GM18858 (cell line): ENCODE data around the gene KLHL30.

ENCODE experiments used
- ATAC-seq: cut with Tn5 transposase; IDR thresholded peaks from one replicate; pipeline ENCODE4 v1.9.1; 2021; ENCODE audit not compliant: unreplicated experiment

KLHL30 gene, protein sequence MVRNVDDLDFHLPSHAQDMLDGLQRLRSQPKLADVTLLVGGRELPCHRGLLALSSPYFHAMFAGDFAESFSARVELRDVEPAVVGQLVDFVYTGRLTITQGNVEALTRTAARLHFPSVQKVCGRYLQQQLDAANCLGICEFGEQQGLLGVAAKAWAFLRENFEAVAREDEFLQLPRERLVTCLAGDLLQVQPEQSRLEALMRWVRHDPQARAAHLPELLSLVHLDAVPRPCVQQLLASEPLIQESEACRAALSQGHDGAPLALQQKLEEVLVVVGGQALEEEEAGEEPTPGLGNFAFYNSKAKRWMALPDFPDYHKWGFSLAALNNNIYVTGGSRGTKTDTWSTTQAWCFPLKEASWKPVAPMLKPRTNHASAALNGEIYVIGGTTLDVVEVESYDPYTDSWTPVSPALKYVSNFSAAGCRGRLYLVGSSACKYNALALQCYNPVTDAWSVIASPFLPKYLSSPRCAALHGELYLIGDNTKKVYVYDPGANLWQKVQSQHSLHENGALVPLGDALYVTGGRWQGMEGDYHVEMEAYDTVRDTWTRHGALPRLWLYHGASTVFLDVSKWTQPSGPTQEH

DNA sequence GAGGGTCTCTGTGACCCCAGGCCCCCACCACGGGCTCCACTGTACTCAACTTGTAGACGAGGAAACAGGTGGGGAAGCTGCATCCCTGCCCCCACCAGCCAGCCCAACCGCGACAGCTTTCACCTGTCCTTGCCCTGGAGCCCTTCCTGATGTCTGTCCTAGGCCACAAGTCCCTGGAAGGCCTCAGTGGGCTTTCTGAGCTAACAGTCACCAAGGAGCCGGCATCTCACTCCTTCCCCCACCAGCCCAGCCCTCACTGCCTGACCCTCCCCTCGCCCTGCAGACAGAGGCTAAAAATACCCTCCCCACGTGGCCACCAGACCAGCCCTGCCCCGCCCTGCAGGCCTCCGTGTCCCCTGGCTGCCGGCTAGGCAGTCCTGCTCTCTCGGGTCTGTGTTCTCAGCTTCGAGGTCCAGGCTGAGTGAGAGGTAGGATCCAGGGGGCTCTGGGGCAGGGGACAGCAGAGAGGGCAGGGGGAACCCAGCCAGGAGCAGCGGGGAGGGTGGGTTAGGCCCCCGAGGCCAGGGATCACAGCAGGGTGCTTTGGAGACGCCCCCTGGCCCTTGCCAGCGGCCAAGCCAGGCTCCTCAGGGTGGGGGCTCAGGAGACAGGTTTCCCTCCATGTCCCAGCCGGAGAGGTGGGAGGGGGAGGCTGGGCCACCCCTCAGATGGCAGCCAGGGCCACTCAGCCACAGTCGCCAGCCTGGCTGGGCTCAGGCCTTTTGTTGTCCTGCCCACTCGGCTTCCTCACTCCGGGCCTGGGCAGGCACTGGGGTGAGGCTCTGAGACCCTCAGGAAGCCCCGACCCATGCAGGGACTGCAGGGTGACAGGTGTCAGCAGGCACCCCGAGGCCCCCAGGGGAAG lies at the start of gene KLHL30:
Gene KLHL30, plus strand, starts transcription at position 338 of the 865 bp plus-strand sequence. CDS start 2,087 bp downstream, outside the sequence.
- ATAC-seq: no peak

- no peak for ATAC-seq
Observed at GRCh38 chr2:238090887-238091286, 47.6 kb upstream of the KLHL30 start.

DNA sequence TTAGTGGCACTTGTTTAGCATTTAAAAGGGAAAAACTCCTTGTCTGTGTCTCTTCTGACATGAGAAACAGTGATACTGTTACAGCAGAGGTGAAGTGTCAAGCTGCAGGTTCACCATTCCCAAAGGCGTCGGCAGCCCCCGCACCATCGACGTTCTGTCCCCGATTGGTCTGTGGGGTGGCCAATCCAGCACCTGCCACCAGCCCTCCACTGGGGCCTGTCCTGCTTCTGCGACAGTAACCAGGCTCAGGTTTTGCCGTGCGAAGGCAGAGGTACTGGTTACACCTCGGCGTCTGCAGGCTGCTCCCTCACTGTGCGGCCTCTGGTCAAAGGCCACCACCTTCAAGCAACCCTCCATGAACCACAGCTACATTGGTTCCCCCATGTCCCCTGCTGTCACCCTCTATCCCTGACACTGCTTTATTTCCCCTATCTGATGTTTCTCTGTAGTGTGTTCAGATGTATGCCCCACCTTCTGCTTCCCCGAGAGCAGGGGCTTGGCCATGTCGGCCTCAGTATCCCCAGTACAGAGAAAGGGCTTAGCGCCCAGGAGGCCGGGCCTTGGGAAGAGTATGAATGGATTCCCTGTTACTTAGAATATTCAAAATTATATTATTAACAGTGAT lies 46.9 kb upstream of the KLHL30 start:
- no peak for ATAC-seq

- no peak for ATAC-seq
Observed at GRCh38 chr2:238092486-238093035, 45.9 kb upstream of the KLHL30 start.

DNA sequence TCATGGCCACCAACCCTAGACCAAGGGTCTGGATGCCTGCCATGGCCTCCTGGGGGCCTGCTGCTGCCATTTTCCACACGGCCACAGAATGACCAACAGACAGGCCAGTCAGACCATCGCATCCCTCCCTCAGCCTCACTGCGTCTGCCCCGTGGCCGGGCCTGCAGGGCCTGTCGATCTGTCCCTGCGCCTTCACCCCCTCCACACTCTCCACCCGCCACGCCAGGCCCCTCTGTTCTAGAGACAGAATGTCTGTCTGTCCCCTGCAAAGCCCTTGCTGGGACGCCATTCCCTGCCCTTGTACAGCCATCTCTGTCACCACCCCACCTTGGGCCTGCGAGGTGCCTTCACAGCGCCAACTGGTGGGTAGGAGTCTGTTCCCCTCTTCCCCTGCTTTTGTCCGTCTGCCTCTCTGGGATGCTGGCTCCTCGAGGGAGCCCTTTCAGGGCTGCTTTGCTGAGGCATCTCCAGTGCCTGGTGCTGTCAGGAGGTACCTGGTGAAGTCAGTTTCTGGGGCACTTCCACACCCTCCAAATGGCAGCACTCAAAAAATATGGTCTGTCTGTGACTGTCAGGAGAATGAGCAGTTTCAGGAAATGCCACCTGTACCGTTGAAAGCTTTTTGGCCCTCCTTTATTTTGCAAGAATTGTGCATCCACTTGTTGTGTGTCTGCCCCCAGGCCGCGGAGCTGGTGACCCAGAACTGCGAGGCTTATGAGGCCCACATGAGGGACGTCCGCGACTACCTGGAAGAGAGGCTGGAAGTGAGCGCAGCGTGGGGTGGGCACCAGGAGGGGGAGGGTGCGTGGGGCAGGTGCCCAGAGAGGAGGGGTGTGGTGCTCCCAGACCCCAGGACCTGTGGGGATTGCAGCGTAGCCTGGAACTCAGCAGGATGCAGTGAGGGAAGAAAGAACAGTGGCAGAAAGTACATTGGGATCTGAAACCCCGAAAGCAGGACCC lies 45.0 kb upstream of the KLHL30 start:
- no peak for ATAC-seq

DNA sequence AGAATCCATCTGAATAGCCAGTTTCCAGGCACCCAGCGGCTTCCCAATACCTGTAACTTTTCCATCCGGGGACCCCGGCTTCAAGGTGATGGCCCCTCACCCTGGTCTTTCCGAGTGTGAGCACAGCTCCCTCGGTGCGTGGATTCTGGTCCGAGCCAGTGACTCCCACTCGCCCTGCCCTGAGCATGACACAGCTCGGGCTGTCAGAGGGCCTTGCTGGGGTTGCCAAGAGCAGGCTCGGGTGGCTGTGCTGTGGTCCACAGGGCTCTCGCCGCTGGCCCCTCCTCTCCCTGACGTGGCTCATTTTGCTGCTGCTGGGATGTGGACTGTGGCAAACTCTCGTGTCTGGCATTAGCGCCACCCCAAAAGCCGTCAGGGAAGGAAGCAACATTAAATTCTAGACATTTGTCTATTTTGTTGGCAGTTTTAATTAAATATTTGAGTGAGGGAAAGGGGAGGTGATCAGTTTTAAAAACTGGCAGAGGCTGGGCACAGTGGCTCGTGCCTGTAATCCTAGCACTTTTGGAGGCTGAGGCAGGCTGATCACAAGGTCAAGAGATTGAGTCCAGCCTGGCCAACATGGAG lies 43.9 kb upstream of the KLHL30 start:
- ATAC-seq: no peak

DNA sequence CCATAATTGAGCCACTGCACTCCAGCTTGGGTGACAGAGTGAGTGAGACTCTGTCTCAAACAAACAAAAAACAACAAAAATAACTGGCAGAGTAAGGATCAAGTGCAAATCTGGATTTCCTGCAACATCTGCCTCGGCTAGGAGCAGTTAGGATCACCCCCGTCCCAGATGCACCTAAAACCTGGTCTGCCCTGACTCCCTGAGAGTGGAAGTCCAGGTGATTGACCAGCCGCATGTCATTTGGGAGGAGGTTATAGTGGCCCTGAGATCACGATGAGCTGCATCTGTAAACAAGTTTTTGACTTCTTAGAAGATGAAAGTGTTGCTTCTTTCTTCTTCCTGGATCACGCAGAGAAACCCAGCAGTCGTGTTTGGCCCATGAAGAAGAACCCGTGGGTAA lies 43.3 kb upstream of the KLHL30 start:
- no peak for ATAC-seq

DNA sequence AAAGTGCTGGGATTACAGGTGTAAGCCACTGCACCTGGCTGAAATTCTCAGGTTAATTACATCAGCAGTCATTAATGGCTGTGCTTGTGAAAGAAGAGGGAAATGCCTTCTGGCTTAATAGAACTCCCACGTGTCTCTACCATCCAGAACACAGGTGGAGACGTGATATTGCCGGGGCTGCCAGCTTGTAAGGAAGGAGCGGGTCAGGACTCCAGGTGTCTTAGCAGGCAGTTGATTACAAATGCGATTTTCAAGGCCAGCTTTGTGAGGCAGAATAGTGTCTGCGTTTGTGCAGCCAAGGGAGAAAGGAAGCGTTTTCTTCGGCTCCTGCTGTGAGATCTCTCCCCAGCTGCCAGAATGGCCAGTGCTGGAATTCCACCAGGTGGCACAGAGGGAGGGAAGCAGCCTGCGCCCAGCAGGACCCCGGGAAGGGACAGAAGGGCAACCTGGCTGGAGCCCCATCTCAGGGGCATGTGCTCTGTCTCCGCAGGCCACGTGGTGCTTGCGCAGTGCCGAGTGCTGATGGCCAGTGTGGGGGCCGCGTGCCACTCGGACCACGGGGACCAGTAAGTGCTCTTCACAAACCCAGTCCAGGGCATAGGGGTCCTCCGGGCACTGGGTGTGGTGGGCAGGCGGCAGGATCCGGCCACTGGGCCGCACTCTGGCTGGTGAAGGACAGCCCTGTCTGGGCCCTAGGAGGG lies 42.0 kb upstream of the KLHL30 start:
- ATAC-seq: no peak

DNA sequence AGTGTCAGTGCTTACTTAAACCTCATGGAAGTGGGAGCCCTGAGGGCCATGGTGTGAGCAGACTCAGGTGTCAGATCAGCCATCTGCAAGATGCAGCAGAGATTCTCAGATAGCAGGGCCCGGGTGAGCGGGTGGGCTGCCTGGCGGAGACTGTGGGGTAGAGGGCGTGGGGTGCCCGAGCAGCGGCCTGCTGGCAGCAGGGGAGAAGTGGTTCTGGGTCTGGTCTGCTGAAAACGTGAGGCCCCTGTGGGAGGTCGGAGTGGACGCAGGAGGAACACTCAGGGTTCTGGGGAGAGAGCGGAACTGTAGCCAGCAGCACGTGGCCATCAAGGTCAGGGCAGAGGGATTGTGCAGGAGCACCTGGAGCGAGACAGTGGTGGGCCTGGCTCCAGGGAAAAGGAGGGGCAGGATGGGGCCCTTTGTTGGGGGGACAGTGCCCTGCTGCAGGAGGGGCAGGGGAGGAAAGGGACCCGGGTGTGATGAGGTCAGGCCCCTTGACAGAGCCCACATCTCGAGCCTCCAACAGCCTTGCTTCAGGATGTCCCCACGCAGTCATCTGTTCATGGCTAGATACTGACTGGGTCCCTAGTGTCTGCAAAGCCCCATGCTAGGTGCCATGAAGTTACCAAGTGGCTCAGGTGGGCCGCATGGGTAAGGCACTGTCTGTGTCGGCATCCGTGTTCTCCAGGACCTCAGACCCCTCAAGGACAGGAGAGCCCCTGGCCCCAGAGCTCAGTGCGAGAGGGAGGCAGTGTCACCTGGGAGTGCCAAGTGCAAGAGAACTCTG lies 41.1 kb upstream of the KLHL30 start:
- no peak for ATAC-seq

DNA sequence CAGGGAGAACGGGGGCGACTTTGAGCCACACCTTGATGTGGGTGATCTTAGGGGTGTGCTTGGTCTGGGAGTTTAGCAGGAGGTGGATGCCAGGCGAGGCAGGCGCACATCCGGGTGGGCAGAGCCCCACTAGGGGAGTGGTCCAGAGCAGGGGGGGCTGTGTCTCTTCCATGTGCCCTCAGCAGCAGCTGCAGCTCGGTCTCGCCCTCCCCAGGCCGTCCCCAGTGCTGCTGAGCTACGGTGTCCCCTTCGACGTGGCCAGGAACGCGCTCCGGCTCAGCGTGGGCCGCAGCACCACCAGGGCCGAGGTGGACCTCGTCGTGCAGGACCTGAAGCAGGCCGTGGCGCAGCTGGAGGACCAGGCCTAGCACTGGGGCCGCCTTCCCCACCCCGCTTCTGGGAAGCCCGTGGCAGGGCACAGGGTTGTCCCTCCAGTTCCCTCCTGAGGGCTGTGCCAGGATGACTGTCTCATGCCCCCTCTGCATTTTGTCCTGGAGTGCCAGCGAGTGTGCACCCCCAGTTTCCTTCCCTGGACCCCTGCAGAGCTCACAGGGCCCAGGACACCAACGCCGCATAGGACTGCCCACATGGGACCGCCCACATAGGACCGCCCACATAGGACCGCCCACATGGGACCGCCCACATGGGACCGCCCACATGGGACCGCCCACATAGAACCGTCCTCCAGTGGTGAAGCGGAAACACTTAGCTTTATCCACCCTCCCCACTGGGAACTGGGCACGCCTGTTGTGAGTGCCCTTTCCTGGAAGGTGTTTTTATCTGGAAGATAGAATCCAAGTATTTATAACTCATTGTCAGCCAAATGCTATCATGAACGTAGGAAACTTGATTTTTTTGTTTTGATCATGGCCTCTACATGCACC lies 40.2 kb upstream of the KLHL30 start:
- no peak for ATAC-seq

DNA sequence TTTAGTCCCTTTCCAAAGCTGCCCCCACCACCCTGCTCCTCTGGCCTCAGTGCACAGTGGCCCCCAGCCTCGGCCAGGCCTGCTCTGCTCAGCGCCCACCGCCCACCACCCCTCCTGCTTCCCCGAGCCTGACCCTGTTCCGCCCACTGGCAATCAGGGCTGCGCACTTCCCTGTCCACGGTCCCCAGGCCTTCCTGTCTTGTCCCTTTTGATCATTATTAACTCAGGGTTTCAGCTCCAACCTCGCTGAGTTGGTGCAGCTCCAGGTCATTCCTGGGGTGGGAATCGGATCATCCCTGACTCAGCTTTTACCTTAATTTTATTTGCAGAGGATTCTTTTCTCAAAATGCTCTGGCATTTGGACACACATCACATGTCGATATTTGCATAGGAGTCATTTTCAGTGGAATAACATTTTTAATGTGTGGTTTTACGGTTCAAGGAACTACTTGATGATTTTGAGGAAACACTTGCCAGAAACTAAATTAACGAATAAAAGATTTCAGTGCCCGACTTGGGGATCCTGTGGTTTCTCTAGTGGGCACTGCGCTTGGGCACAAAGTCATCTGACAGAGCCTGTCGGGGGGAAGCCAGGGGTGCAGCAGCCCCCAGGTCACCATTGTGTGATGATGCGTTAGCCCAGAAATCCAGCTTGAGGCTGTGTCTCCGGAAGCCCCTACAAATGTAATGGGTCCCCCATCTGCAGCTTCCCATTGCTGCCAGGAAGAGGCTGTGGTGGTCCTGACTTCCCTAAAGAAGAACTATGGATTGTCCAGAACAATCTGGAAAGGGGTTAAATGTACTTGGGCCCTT lies 39.4 kb upstream of the KLHL30 start:
- no peak for ATAC-seq

- ATAC-seq: no peak
Observed at GRCh38 chr2:238099714-238100048, 38.8 kb upstream of the KLHL30 start.

DNA sequence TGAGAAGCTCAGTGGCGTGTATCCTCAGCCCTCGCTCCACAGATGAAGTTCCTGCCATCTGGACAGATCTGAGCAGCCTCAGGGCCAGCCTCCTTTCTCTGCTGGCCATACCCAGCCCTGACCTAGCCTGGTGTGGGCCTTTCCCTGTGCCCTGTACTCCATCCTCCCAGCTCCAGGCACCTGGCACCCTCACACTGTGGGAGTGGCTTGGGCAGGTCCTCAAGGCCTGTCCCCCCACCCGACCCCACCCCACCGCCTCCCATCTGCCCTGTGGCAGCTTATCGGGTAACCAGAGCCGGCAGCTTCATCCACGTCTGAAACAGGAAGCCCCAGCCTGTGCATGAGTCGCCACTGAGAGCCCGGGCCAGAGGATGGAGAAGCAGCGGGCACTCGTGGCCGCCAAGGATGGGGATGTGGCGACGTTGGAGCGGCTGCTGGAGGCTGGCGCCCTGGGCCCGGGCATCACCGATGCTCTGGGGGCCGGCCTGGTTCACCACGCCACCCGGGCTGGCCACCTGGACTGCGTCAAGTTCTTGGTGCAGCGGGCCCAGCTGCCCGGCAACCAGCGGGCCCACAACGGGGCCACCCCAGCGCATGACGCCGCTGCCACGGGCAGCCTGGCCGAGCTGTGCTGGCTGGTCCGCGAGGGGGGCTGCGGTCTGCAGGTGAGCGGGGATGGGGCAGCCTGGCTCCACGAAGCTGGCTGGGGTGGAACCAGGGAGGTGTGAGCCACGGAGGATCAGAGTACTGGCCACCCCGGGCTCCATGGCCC lies 38.2 kb upstream of the KLHL30 start, which contains the start of gene ESPNL:
Gene ESPNL, plus strand, starts transcription at position 292 of the 772 bp plus-strand sequence. Its CDS starts 80 bp downstream, at position 372.
- ATAC-seq: no peak

DNA sequence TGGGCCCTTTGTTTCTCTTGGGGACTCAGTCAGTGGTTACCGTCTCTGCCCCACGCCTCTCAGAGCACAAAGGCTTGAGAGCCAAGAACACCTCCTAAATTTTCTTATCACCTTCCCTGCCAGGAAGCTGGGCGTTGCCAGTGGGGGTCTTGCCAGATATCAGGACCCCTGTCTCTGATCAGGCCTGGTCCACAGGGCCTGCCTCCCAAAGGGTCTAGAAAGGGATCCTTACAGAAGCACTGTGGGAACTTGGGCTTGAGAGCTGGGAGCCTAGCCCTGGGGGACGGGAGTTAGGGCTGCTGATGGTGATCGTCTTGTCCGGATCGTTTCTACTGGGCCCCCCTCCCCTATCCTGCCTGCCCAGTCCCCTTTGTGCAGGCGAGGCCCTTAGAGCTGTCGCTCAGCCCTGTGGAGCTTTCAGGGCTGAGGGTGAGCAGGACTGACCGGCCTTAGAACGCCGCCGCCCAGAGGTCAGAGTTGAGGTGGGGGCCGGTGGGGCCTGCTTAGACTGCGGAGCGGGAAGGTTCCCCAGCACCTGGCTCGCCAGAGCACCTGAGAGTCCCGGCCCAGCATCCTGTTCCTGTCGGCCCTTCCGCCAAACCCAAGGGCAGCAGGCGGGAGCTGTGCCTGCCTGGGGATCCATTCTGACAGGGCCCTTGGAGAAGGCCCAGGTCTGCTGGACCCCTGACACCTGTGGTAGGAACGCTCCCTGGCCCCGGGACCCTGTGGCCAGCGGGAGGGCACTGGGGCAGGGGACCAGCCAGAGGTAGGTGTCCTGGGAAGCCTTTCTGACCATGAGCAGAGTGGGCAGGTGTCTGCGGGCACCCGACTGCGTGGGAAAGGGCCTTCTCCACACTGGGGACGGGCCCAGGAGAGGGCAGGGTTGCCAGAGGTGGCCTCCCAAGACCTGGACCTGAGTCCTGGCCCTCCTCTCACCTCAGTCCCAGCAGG lies 37.4 kb upstream of the KLHL30 start:
- no peak for ATAC-seq
